Heart left ventricle (tissue), 16 donors: ENCODE data around the gene PIK3AP1. TPM values are rescaled to one million over a fixed set of nuclear protein-coding genes. Genes with fewer than 3 reads are reported as not detected.
"Not testable (repeated sequence)": the region's sequence is repeated elsewhere in the genome, so short reads cannot be mapped to it uniquely, and the experiment has no call there.

Experiments used
- ATAC-seq, 4 donors: fragments of 200-7000 bp; cut with Tn5 transposase; one replicate each; pipeline ENCODE4 v1.9.1; 2020 to 2022; ENCODE audit warnings: moderate library complexity in 4 of 4, mild to moderate bottlenecking in 3 of 4, moderate number of reproducible peaks in 1 of 4
- DNase-seq, 5 donors: peaks; one replicate each; pipeline ENCODE4 v3.0.0-alpha.2; 2020
- H3K27ac ChIP-seq, 12 donors: fragments of 200-600 bp; sonication (generic) in 4 of 12; one replicate each; pipeline versions ENCODE4 v1.5.0 to v1.8.0; 2016 to 2022; ENCODE audit warnings: mild to moderate bottlenecking in 2 of 12
- H3K27me3 ChIP-seq, 9 donors: fragments of 200-600 bp; sonication (generic) in 2 of 9; one replicate each; pipeline versions ENCODE4 v1.5.1 to v1.8.0; 2016 to 2022; ENCODE audit warnings: mild to moderate bottlenecking in 3 of 9
- H3K36me3 ChIP-seq, 9 donors: fragments of 200-600 bp; sonication (generic) in 2 of 9; one replicate each; pipeline versions ENCODE4 v1.5.0 to v1.8.0; 2018 to 2022; ENCODE audit warnings: mild to moderate bottlenecking in 2 of 9
- H3K4me1 ChIP-seq, 12 donors: fragments of 200-600 bp; sonication (generic) in 4 of 12; one replicate each; pipeline versions ENCODE4 v1.5.0 to v1.8.0; 2016 to 2022; ENCODE audit warnings: mild to moderate bottlenecking in 3 of 12
- H3K4me3 ChIP-seq, 12 donors: fragments of 200-600 bp; sonication (generic) in 4 of 12; one replicate each; pipeline versions ENCODE4 v1.5.0 to v1.8.0; 2017 to 2022; ENCODE audit warnings: mild to moderate bottlenecking in 9 of 12, moderate library complexity in 4 of 12
- H3K9me3 ChIP-seq, 12 donors: fragments of 200-600 bp; sonication (generic) in 4 of 12; one replicate each; pipeline versions ENCODE4 v1.5.0 to v1.8.0; 2016 to 2022; ENCODE audit warnings: mild to moderate bottlenecking in 1 of 12
- CTCF ChIP-seq, 12 donors: fragments of 200-600 bp; sonication (generic) in 4 of 12; IDR thresholded peaks; one replicate each; pipeline versions ENCODE4 v1.5.0 to v1.8.0; 2018 to 2022; ENCODE audit warnings: antibody characterized with exemption in 12 of 12, mild to moderate bottlenecking in 5 of 12
- POLR2A ChIP-seq, 2 donors: fragments of 450-650 bp; IDR thresholded peaks; one replicate each; pipeline ENCODE4 v1.6.1; 2017; ENCODE audit warnings: antibody characterized with exemption in 2 of 2, mild to moderate bottlenecking in 2 of 2, moderate library complexity in 2 of 2
- WGBS, 4 donors: extraction: QIAGEN DNeasy Blood & Tissue Kit in 2 of 4; methylation state at CpG; one replicate each; pipeline versions ENCODE4 v1.1.5 to v1.1.7; 2013 to 2018; 5-methylcytosine and 5-hydroxymethylcytosine counted together
- intact Hi-C, 10 donors: fragments of 100-400 bp; cut with DNase I; formaldehyde crosslinking; loops; one replicate each; pipeline versions ENCODE4 v1.11.1 to v1.14.2; 2022
- polyA plus RNA-seq, 2 donors: library from polyadenylated mRNA; stranded (reverse); fragments of 200-250 nt; gene quantifications; one replicate each; pipeline ENCODE4 v1.2.3, GENCODE V29; 2013
- total RNA-seq, 9 donors: library from RNA; depleted of rRNA in 2 of 9; stranded (reverse); fragments of >200 nt in 2 of 9; fragmentation: NEBNext Ultra II Directional in 3 of 9; extraction: Animal tissue kit (Norgen Biotek cat#: 25700) in 3 of 9; gene quantifications; one replicate each; pipeline versions ENCODE4 v1.1.0 to v1.2.4, GENCODE V29; 2016 to 2023
- donor health status: ischemic (EF 13 %, LVEDD 7.1; RV severe dilation, severe dysfunction).
- donor health status: healthy with polysubstance abuse.
- donor health status: DM: no; HTN: yes; CAD: no.
- donor health status: DM: no; HTN: no; CAD: no.
- donor health status: ischemic (EF 25% LVEDD 6.9; RV normal size, moderate dysfunction).
- donor health status: ischemic (EF 25% LVEDD 5.7; RV mildly dilated, moderate dysfunction).
- donor health status: healthy.
- donor health status: DM: yes; HTN: yes; CAD: no.
- donor health status: ischemic (EF 35%, LVEDD 5.7; RV mildly dilated, moderate dysfunction).
- donor health status: nonischemic (EF 11% LVEDD 7.7; RV severe dilation, severe dysfunction).
- donor health status: DM: yes; HTN: yes; CAD: no.
- donor health status: PGD.
- donor health status: ischemic (EF 29% LVEDD 5.4; RV normal size, mild dysfunction).
- donor health status: nonischemic (EF 23%, LVEDD 6.1; RV moderate dilation, normal function).

PIK3AP1 gene
- total and polyA plus RNA-seq, 11 donors: 1.3 to 37.9 (median 4.4) TPM

GRCh38 chr10:96578022-96578421, 142.3 kb downstream of the PIK3AP1 start:
- no peaks in the 10 kb centered on the region for H3K27me3 ChIP-seq
- intact Hi-C loops: no loop called here
- H3K9me3 ChIP-seq: no peaks in the 10 kb centered on the region
- no peak overlapping the region for H3K27ac ChIP-seq
- H3K4me1 ChIP-seq: peaks cover 4 to 75% (median 56%) of the 10 kb centered on the region in 12 donors
- H3K4me3 ChIP-seq: no peak overlapping the region
- H3K36me3 ChIP-seq: peaks cover 0 to 20% (median 18%) of the 10 kb centered on the region in 9 donors
- 82 to 88% (median 84%) methylated on average over 4 of the region's 4 CpGs for WGBS, 4 donors
- TF ChIP-seq CTCF (IDR thresholded peaks at IDR 0.05) (no peak), POLR2A (IDR thresholded peaks at IDR 0.05) (no peak)
- ATAC-seq (no peak), DNase-seq (no peak)

- 89 to 98% (median 98%) methylated on average over 1 of the region's 1 CpG for WGBS, 4 donors
- peaks cover 0 to 20% (median 18%) of the 10 kb centered on the region in 9 donors for H3K36me3 ChIP-seq
- TF ChIP-seq CTCF (IDR thresholded peaks at IDR 0.05) (no peak), POLR2A (IDR thresholded peaks at IDR 0.05) (no peak)
Observed at GRCh38 chr10:96577069-96577468, 143.2 kb downstream of the PIK3AP1 start.

GRCh38 chr10:96576277-96576980, 143.9 kb downstream of the PIK3AP1 start:
- no peak overlapping the region for H3K27ac ChIP-seq
- no peak for TF ChIP-seq POLR2A (IDR thresholded peaks at IDR 0.05)
- no peak for TF ChIP-seq CTCF (IDR thresholded peaks at IDR 0.05)
- WGBS, 4 donors: 63 to 68% (median 65%) methylated on average over 1 of the region's 1 CpG
- intact Hi-C loops: no loop called here
- peaks cover 0 to 75% (median 51%) of the 10 kb centered on the region in 12 donors for H3K4me1 ChIP-seq
- no peak overlapping the region for H3K4me3 ChIP-seq
- ATAC-seq: no peak
- DNase-seq: no peak
- H3K27me3 ChIP-seq: no peaks in the 10 kb centered on the region
- H3K9me3 ChIP-seq: no peaks in the 10 kb centered on the region
- peaks cover 0 to 20% (median 18%) of the 10 kb centered on the region in 9 donors for H3K36me3 ChIP-seq

More at GRCh38 chr10:96577069-96577468, 143.2 kb downstream of the PIK3AP1 start:
- DNase-seq (no peak), ATAC-seq (no peak)
- no peaks in the 10 kb centered on the region for H3K27me3 ChIP-seq
- H3K9me3 ChIP-seq: no peaks in the 10 kb centered on the region
- peaks cover 0 to 75% (median 51%) of the 10 kb centered on the region in 12 donors for H3K4me1 ChIP-seq
- intact Hi-C loops: no loop called here
- no peak overlapping the region for H3K27ac ChIP-seq
- no peak overlapping the region for H3K4me3 ChIP-seq

- intact Hi-C loops, ATAC-seq, DNase-seq, H3K27me3 ChIP-seq, H3K27ac ChIP-seq, H3K4me3 ChIP-seq, H3K9me3 ChIP-seq: not testable (repeated sequence)
- WGBS, 4 donors: 90 to 100% (median 93%) methylated on average over 2 of the region's 2 CpGs
- peaks cover 0 to 65% (median 40%) of the 10 kb centered on the region in 12 donors for H3K4me1 ChIP-seq
- H3K36me3 ChIP-seq: peaks cover 0 to 22% (median 18%) of the 10 kb centered on the region in 9 donors
Observed at GRCh38 chr10:96574564-96574963, 145.8 kb downstream of the PIK3AP1 start.
